ENCODE measurements around the gene STUM.

DNA sequence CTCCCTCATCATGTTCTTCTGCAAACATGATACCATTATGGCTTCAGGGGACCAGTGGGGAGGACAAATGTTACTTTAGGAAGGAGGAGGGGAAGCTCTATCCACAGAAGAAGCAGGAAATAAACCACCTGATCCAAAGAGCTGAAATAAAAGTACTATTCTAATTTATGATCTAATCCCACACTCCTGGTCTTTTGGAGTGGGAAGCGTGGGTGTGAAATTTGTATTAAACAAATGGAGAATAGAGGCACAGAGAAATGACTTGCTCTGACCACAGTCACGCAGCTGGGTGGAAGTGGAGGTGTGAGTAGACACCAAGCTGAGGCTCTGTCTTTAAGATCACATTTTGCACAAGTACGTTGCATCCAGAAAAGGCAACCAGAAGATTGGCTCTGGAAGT, 14.5 kb upstream of the STUM start:
- TF ChIP-seq EZH2 (IDR thresholded peaks at IDR 0.05; ENCODE audit: borderline replicate concordance, low read length) = no peak
- TF ChIP-seq, protein P1, sequence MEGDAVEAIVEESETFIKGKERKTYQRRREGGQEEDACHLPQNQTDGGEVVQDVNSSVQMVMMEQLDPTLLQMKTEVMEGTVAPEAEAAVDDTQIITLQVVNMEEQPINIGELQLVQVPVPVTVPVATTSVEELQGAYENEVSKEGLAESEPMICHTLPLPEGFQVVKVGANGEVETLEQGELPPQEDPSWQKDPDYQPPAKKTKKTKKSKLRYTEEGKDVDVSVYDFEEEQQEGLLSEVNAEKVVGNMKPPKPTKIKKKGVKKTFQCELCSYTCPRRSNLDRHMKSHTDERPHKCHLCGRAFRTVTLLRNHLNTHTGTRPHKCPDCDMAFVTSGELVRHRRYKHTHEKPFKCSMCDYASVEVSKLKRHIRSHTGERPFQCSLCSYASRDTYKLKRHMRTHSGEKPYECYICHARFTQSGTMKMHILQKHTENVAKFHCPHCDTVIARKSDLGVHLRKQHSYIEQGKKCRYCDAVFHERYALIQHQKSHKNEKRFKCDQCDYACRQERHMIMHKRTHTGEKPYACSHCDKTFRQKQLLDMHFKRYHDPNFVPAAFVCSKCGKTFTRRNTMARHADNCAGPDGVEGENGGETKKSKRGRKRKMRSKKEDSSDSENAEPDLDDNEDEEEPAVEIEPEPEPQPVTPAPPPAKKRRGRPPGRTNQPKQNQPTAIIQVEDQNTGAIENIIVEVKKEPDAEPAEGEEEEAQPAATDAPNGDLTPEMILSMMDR (conservative IDR thresholded peaks at IDR 0.05 in 1 of 2, IDR thresholded peaks at IDR 0.05 in 1 of 2; ENCODE audit: extremely low read depth in 1 of 2, insufficient read depth in 1 of 2, low read depth in 1 of 2, low read length in 2 of 2) = no peak
